IPS DF 6.9 (cell line): Measurements from ENCODE around the gene TRIM8.

ENCODE experiments used
- DNase-seq: peaks from one replicate; pipeline ENCODE4 v3.0.0-alpha.2; 2013; ENCODE audit warnings: low read depth, low spot score
- H3K27ac ChIP-seq: one replicate; pipeline ENCODE4 v1.5.1; 2013; ENCODE audit warnings: low read length, control low read depth
- H3K27me3 ChIP-seq: 2 replicates; pipeline ENCODE4 v1.6.1; 2013; ENCODE audit warnings: mild to moderate bottlenecking, low read length; ENCODE audit not compliant: control insufficient read depth, insufficient read depth
- H3K36me3 ChIP-seq: 2 replicates; pipeline ENCODE4 v1.6.1; 2013; ENCODE audit warnings: low read length; ENCODE audit not compliant: control insufficient read depth, insufficient read depth
- H3K4me1 ChIP-seq: 2 replicates; pipeline ENCODE4 v1.6.1; 2013; ENCODE audit warnings: low read length; ENCODE audit not compliant: control insufficient read depth, insufficient read depth
- H3K4me3 ChIP-seq: 2 replicates; pipeline ENCODE4 v1.5.1; 2013; ENCODE audit warnings: mild to moderate bottlenecking, low read length
- H3K9me3 ChIP-seq: 2 replicates; pipeline ENCODE4 v1.6.1; 2013; ENCODE audit warnings: low read length, inconsistent platforms; ENCODE audit not compliant: control insufficient read depth, insufficient read depth
- WGBS: extraction: QIAGEN DNeasy Blood & Tissue Kit; methylation state at CpG from one replicate; pipeline ENCODE4 v1.1.7; 2013; ENCODE audit warnings: mixed read lengths, missing lambda C conversion rate; ENCODE audit not compliant: insufficient read length, insufficient coverage; 5-methylcytosine and 5-hydroxymethylcytosine counted together

The TRIM8 gene

GRCh38 chr10:102651455-102652169 lies 7.3 kb downstream of the TRIM8 start:
- H3K27ac ChIP-seq: no peak overlapping the region

GRCh38 chr10:102652170-102652916 lies 8.1 kb downstream of the TRIM8 start:
- H3K4me1 ChIP-seq: peaks cover 18% of the 10 kb centered on the region
- no peak overlapping the region for H3K4me3 ChIP-seq
- H3K36me3 ChIP-seq: peaks cover 5% of the 10 kb centered on the region
- no peaks in the 10 kb centered on the region for H3K9me3 ChIP-seq
- no peak for DNase-seq
- H3K27me3 ChIP-seq: no peaks in the 10 kb centered on the region
- no CpG with 5 or more reads among the region's 12 CpGs for WGBS
- H3K27ac ChIP-seq: no peak overlapping the region

More at GRCh38 chr10:102651455-102652169, 7.3 kb downstream of the TRIM8 start:
- no peak for DNase-seq
- no CpG with 5 or more reads among the region's 11 CpGs for WGBS
- no peak overlapping the region for H3K4me3 ChIP-seq
- H3K36me3 ChIP-seq: peaks cover 5% of the 10 kb centered on the region; the same call in 1 of the 2 replicates
- peaks cover 21% of the 10 kb centered on the region for H3K4me1 ChIP-seq
- no peaks in the 10 kb centered on the region for H3K27me3 ChIP-seq
- no peaks in the 10 kb centered on the region for H3K9me3 ChIP-seq

GRCh38 chr10:102653060-102653459 lies 8.8 kb downstream of the TRIM8 start:
- no peak overlapping the region for H3K4me3 ChIP-seq
- peaks cover 5% of the 10 kb centered on the region for H3K36me3 ChIP-seq

GRCh38 chr10:102654566-102654965 lies 10.3 kb downstream of the TRIM8 start:
- H3K36me3 ChIP-seq: peaks cover 5% of the 10 kb centered on the region
- peaks cover 12% of the 10 kb centered on the region for H3K4me1 ChIP-seq
- no peak overlapping the region for H3K4me3 ChIP-seq
- WGBS: no CpG with 5 or more reads among the region's 7 CpGs
- no peaks in the 10 kb centered on the region for H3K9me3 ChIP-seq
- no peaks in the 10 kb centered on the region for H3K27me3 ChIP-seq
- H3K27ac ChIP-seq: no peak overlapping the region
- DNase-seq: no peak

More at GRCh38 chr10:102653060-102653459, 8.8 kb downstream of the TRIM8 start:
- Histone ChIP-seq H3K27ac (no peak overlapping the region), H3K9me3 (no peaks in the 10 kb centered on the region), H3K27me3 (no peaks in the 10 kb centered on the region), H3K4me1 (peaks cover 18% of the 10 kb centered on the region)
- no CpG with 5 or more reads among the region's 1 CpG for WGBS
- DNase-seq: no peak

- Histone ChIP-seq H3K27ac (no peak overlapping the region), H3K27me3 (no peaks in the 10 kb centered on the region), H3K9me3 (no peaks in the 10 kb centered on the region), H3K4me1 (peaks cover 10% of the 10 kb centered on the region), H3K36me3 (peaks cover 5% of the 10 kb centered on the region), H3K4me3 (no peak overlapping the region)
- DNase-seq: no peak
- WGBS: no CpG with 5 or more reads among the region's 12 CpGs
These were observed 10.7 kb downstream of the TRIM8 start for GRCh38 chr10:102654969-102655368.

GRCh38 chr10:102656026-102656425 lies 11.7 kb downstream of the TRIM8 start:
- H3K4me1 ChIP-seq: peaks cover 8% of the 10 kb centered on the region
- no peak overlapping the region for H3K4me3 ChIP-seq
- H3K27ac ChIP-seq: no peak overlapping the region
- no peak for DNase-seq
- H3K36me3 ChIP-seq: peaks cover 5% of the 10 kb centered on the region
- H3K27me3 ChIP-seq: no peaks in the 10 kb centered on the region
- no peaks in the 10 kb centered on the region for H3K9me3 ChIP-seq
- WGBS: no CpG with 5 or more reads among the region's 12 CpGs

GRCh38 chr10:102656791-102657371 lies 12.6 kb downstream of the TRIM8 start:
- Histone ChIP-seq H3K4me3 (no peak overlapping the region), H3K27ac (no peak overlapping the region), H3K4me1 (peaks cover 9% of the 10 kb centered on the region), H3K27me3 (no peaks in the 10 kb centered on the region), H3K36me3 (peaks cover 5% of the 10 kb centered on the region), H3K9me3 (no peaks in the 10 kb centered on the region)
- no CpG with 5 or more reads among the region's 42 CpGs for WGBS
- no peak for DNase-seq

- Histone ChIP-seq H3K27ac (no peak overlapping the region), H3K4me1 (peaks cover 9% of the 10 kb centered on the region), H3K36me3 (peaks cover 5% of the 10 kb centered on the region), H3K4me3 (no peak overlapping the region), H3K27me3 (no peaks in the 10 kb centered on the region), H3K9me3 (no peaks in the 10 kb centered on the region)
- WGBS: no CpG with 5 or more reads among the region's 11 CpGs
- DNase-seq: no peak
These were observed 13.2 kb downstream of the TRIM8 start for GRCh38 chr10:102657451-102657850.

- Histone ChIP-seq H3K4me1 (peaks cover 9% of the 10 kb centered on the region), H3K9me3 (no peaks in the 10 kb centered on the region), H3K27ac (no peak overlapping the region), H3K4me3 (no peak overlapping the region), H3K36me3 (peaks cover 5% of the 10 kb centered on the region), H3K27me3 (no peaks in the 10 kb centered on the region)
- no peak for DNase-seq
- WGBS: no CpG with 5 or more reads among the region's 13 CpGs
These were observed 13.9 kb downstream of the TRIM8 start for GRCh38 chr10:102657984-102658724.

GRCh38 chr10:102658802-102659201 lies 14.5 kb downstream of the TRIM8 start:
- Histone ChIP-seq H3K27ac (no peak overlapping the region), H3K4me3 (no peak overlapping the region), H3K4me1 (peaks cover 9% of the 10 kb centered on the region), H3K9me3 (no peaks in the 10 kb centered on the region), H3K27me3 (no peaks in the 10 kb centered on the region), H3K36me3 (peaks cover 5% of the 10 kb centered on the region)
- no CpG with 5 or more reads among the region's 5 CpGs for WGBS
- no peak for DNase-seq
